Measurements from ENCODE around the gene CUL1. TPM values are rescaled to one million over a fixed set of nuclear protein-coding genes. Genes with fewer than 3 reads are reported as not detected.

CUL1 gene
- total RNA-seq, 1 experiment from 2014 or later: 53.1 TPM

DNA sequence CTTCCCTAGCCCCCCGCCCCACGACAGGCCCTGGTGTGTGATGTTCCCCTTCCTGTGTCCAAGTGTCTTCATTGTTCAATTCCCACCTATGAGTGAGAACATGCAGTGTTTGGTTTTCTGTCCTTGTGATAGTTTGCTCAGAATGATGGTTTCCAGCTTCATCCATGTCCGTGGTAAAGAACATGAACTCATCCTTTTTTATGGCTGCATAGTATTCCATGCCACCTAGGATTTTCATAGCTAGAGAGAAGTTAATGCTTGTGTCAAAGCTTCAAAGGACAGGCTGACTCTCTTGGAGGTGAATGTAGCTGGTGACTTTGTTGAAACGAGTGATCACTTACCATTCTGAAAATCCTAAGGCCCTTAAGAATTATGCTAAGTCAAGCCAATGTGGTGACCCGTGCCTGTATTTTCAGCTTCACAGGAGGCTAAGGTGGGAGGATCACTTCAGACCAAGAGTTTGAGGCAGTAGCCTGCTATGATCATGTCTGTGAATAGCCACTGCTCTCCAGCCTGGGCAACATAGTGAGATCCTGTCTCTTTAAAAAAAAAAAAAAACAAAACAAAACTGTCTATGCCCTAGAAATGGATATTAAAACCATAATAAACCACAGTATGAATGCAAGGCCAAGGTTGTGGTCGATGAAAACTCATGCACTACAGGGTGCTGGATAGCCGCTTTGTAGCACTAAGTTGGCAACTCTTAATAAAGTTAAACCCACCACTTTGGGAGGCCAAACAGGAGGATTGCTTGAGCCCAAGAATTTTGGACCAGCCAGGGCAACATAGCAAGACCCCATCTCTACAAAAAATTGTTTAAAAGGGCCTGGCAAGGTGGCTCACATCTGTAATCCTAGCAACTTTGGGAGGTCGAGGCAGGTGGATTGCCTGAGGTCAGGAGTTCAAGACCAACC, 52.0 kb downstream of the CUL1 start:
- Histone ChIP-seq H3K9ac (ENCODE audit: low read length) (no peak overlapping the region), H3K27ac (ENCODE audit: low read depth, low read length) (no peak overlapping the region), H4K20me1 (ENCODE audit: insufficient read depth) (no peaks in the 10 kb centered on the region), H3K36me3 (ENCODE audit: control insufficient read depth in 1 of 2, insufficient read depth in 2 of 2, low read length in 2 of 2) (peaks cover 0 to 5% of the 10 kb centered on the region in 2 experiments; a peak in 1 of 4 replicates), H3K9me3 (ENCODE audit: control insufficient read depth in 1 of 2, insufficient read depth in 1 of 2, low read depth in 1 of 2, low read length in 2 of 2) (no peaks in the 10 kb centered on the region), H3K4me1 (ENCODE audit: control insufficient read depth in 1 of 2, insufficient read depth in 2 of 2, low read length in 2 of 2) (no peaks in the 10 kb centered on the region), H3K27me3 (ENCODE audit: insufficient read depth, low read length) (no peaks in the 10 kb centered on the region), H2AFZ (ENCODE audit: low read depth, low read length, poor library complexity, severe bottlenecking) (no peak overlapping the region), H3K4me3 (replicated peaks in 1 of 2; ENCODE audit: low read depth in 1 of 2, low read length in 2 of 2) (no peak overlapping the region), H3K79me2 (ENCODE audit: insufficient read depth, low read length) (peaks cover 61% of the 10 kb centered on the region), H3K4me2 (ENCODE audit: low read length) (no peak overlapping the region), H3K9me2 (ENCODE audit: insufficient read depth) (no peaks in the 10 kb centered on the region)
- no peak for DNase-seq (ENCODE audit: low read depth, low spot score)
- POLR2A ChIA-PET: no interaction called here
- RAD21 ChIA-PET (ENCODE audit: low non-redundant PET in 1 of 2, low total read pairs in 2 of 2, uncharacterized antibody in 2 of 2, unreplicated experiment in 2 of 2): no interaction called here
- no TSS peak for BruUV-seq (replicated peaks)
- TF ChIP-seq CEBPB (IDR thresholded peaks at IDR 0.05; ENCODE audit: low read depth) (no peak), SIN3A (IDR thresholded peaks at IDR 0.05; ENCODE audit: low read depth) (no peak), POLR2AphosphoS5 (IDR thresholded peaks at IDR 0.05; ENCODE audit: low read depth, low read length) (no peak), ATF3 (IDR thresholded peaks at IDR 0.05) (no peak), TCF7L2 (IDR thresholded peaks at IDR 0.05; ENCODE audit: borderline replicate concordance, extremely low read depth, insufficient read depth, insufficient read length) (no peak), POLR2A (IDR thresholded peaks at IDR 0.05; ENCODE audit: borderline replicate concordance, extremely low read depth, insufficient read depth, insufficient read length) (no peak), YY1 (IDR thresholded peaks at IDR 0.05; ENCODE audit: extremely low read depth, insufficient replicate concordance, low read depth, low read length) (no peak), CTCF (IDR thresholded peaks at IDR 0.05 in 2 of 3, conservative IDR thresholded peaks at IDR 0.05 in 1 of 3; ENCODE audit: borderline replicate concordance in 1 of 3, insufficient read depth in 1 of 3, low read depth in 2 of 3, low read length in 2 of 3) (no peak), RAD21 (IDR thresholded peaks at IDR 0.05; ENCODE audit: low read depth) (no peak), JUND (IDR thresholded peaks at IDR 0.05) (no peak), SRF (IDR thresholded peaks at IDR 0.05; ENCODE audit: low read depth) (no peak), FOSL1 (IDR thresholded peaks at IDR 0.05; ENCODE audit: low read depth) (no peak), EGR1 (IDR thresholded peaks at IDR 0.05; ENCODE audit: low read depth) (no peak), ELF1 (IDR thresholded peaks at IDR 0.05; ENCODE audit: borderline replicate concordance, low read depth) (no peak), ZFX (IDR thresholded peaks at IDR 0.05) (no peak), EZH2 (IDR thresholded peaks at IDR 0.05) (no peak)
- TF ChIP-seq, protein P1, sequence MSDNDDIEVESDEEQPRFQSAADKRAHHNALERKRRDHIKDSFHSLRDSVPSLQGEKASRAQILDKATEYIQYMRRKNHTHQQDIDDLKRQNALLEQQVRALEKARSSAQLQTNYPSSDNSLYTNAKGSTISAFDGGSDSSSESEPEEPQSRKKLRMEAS (IDR thresholded peaks at IDR 0.05): no peak
- TF ChIP-seq, protein P2, sequence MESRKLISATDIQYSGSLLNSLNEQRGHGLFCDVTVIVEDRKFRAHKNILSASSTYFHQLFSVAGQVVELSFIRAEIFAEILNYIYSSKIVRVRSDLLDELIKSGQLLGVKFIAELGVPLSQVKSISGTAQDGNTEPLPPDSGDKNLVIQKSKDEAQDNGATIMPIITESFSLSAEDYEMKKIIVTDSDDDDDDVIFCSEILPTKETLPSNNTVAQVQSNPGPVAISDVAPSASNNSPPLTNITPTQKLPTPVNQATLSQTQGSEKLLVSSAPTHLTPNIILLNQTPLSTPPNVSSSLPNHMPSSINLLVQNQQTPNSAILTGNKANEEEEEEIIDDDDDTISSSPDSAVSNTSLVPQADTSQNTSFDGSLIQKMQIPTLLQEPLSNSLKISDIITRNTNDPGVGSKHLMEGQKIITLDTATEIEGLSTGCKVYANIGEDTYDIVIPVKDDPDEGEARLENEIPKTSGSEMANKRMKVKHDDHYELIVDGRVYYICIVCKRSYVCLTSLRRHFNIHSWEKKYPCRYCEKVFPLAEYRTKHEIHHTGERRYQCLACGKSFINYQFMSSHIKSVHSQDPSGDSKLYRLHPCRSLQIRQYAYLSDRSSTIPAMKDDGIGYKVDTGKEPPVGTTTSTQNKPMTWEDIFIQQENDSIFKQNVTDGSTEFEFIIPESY (IDR thresholded peaks at IDR 0.05; ENCODE audit: extremely low read depth, insufficient replicate concordance, low read length): no peak
- TF ChIP-seq, protein P3, sequence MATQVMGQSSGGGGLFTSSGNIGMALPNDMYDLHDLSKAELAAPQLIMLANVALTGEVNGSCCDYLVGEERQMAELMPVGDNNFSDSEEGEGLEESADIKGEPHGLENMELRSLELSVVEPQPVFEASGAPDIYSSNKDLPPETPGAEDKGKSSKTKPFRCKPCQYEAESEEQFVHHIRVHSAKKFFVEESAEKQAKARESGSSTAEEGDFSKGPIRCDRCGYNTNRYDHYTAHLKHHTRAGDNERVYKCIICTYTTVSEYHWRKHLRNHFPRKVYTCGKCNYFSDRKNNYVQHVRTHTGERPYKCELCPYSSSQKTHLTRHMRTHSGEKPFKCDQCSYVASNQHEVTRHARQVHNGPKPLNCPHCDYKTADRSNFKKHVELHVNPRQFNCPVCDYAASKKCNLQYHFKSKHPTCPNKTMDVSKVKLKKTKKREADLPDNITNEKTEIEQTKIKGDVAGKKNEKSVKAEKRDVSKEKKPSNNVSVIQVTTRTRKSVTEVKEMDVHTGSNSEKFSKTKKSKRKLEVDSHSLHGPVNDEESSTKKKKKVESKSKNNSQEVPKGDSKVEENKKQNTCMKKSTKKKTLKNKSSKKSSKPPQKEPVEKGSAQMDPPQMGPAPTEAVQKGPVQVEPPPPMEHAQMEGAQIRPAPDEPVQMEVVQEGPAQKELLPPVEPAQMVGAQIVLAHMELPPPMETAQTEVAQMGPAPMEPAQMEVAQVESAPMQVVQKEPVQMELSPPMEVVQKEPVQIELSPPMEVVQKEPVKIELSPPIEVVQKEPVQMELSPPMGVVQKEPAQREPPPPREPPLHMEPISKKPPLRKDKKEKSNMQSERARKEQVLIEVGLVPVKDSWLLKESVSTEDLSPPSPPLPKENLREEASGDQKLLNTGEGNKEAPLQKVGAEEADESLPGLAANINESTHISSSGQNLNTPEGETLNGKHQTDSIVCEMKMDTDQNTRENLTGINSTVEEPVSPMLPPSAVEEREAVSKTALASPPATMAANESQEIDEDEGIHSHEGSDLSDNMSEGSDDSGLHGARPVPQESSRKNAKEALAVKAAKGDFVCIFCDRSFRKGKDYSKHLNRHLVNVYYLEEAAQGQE (IDR thresholded peaks at IDR 0.05; ENCODE audit: low read depth): no peak
- CTCF ChIA-PET: no interaction called here
- intact Hi-C loops (cut with micrococcal nuclease): no loop called here
- no peak for ATAC-seq

Measured in HCT116 (cell line).